ENCODE data around the gene C2orf92.

C2orf92 gene

GRCh38 chr2:97724501-97724900 is 55.0 kb downstream of the C2orf92 start:
- H3K27ac ChIP-seq, result peak overlapping the region in 7 of 11 experiments; percentile 31 to 98 (median 84); a peak in 12 of 22 replicates
- H3K9me3 ChIP-seq (replicated peaks in 1 of 11), result peaks cover 0 to 16% (median 2%) of the 10 kb centered on the region in 11 experiments; a peak in 12 of 22 replicates
- no peaks in the 10 kb centered on the region for H3K27me3 ChIP-seq
- peaks cover 0 to 66% (median 15%) of the 10 kb centered on the region in 11 experiments; a peak in 17 of 22 replicates for H3K36me3 ChIP-seq
- H3K4me1 ChIP-seq, result peaks cover 40 to 100% (median 94%) of the 10 kb centered on the region in 10 experiments
- no peak overlapping the region for H3K4me3 ChIP-seq
- H3K4me2 ChIP-seq, result peak overlapping the region in 9 of 11 experiments; percentile 72 to 97 (median 82); a peak in 16 of 22 replicates
- H3K9ac ChIP-seq, result peak overlapping the region in 4 of 11 experiments; percentile 70 to 78 (median 75); a peak in 4 of 22 replicates
- H4K20me1 ChIP-seq, result no peaks in the 10 kb centered on the region
- no peak for TF ChIP-seq Cebpa-rat (IDR thresholded peaks at IDR 0.05)

GRCh38 chr2:97724946-97725688 is 55.6 kb downstream of the C2orf92 start:
- Histone ChIP-seq H3K27me3 (no peaks in the 10 kb centered on the region), H3K4me3 (0 out of 20 replicates have a peak overlapping the region, but pooled peaks of 1 of the 10 experiments have one; percentile 35), H3K4me2 (peak overlapping the region; percentile 36 to 97 (median 81); a peak in 21 of 22 replicates), H3K9me3 (replicated peaks in 1 of 11) (peaks cover 6 to 22% (median 8%) of the 10 kb centered on the region in 11 experiments), H3K27ac (peak overlapping the region in 7 of 11 experiments; percentile 67 to 98 (median 84); a peak in 12 of 22 replicates), H4K20me1 (no peaks in the 10 kb centered on the region), H3K9ac (peak overlapping the region in 7 of 11 experiments; percentile 2 to 78 (median 70); a peak in 9 of 22 replicates), H3K36me3 (peaks cover 1 to 73% (median 21%) of the 10 kb centered on the region in 11 experiments; a peak in 21 of 22 replicates), H3K4me1 (peaks cover 36 to 100% (median 88%) of the 10 kb centered on the region in 10 experiments)
- TF ChIP-seq Cebpa-rat (IDR thresholded peaks at IDR 0.05), result no peak

- no peaks in the 10 kb centered on the region for H3K27me3 ChIP-seq
- H3K36me3 ChIP-seq, result peaks cover 6 to 69% (median 27%) of the 10 kb centered on the region in 11 experiments; a peak in 21 of 22 replicates
- H3K4me3 ChIP-seq, result peak overlapping the region in 3 of 10 experiments; percentile 11 to 35 (median 18); a peak in 4 of 20 replicates
- H4K20me1 ChIP-seq, result no peaks in the 10 kb centered on the region
- H3K27ac ChIP-seq, result peak overlapping the region in 8 of 11 experiments; percentile 2 to 98 (median 78); a peak in 15 of 22 replicates
- H3K4me1 ChIP-seq, result peaks cover 43 to 100% (median 87%) of the 10 kb centered on the region in 10 experiments
- TF ChIP-seq Cebpa-rat (IDR thresholded peaks at IDR 0.05), result no peak
- H3K9me3 ChIP-seq (replicated peaks in 1 of 11), result peaks cover 11 to 30% (median 15%) of the 10 kb centered on the region in 11 experiments
- peak overlapping the region in 7 of 11 experiments; percentile 2 to 78 (median 70); a peak in 14 of 22 replicates for H3K9ac ChIP-seq
- H3K4me2 ChIP-seq, result peak overlapping the region; percentile 36 to 97 (median 81)
Measured at GRCh38 chr2:97726261-97727064, 57.0 kb downstream of the C2orf92 start.

GRCh38 chr2:97727296-97727695 is 57.8 kb downstream of the C2orf92 start:
- H3K27me3 ChIP-seq, result no peaks in the 10 kb centered on the region
- peak overlapping the region in 8 of 11 experiments; percentile 39 to 78 (median 66); a peak in 14 of 22 replicates for H3K9ac ChIP-seq
- peaks cover 6 to 69% (median 27%) of the 10 kb centered on the region in 11 experiments; a peak in 21 of 22 replicates for H3K36me3 ChIP-seq
- peaks cover 48 to 100% (median 87%) of the 10 kb centered on the region in 10 experiments for H3K4me1 ChIP-seq
- H3K9me3 ChIP-seq (replicated peaks in 1 of 11), result peaks cover 11 to 30% (median 14%) of the 10 kb centered on the region in 11 experiments
- peaks cover 0 to 6% (median 0%) of the 10 kb centered on the region in 11 experiments; a peak in 2 of 22 replicates for H4K20me1 ChIP-seq
- H3K27ac ChIP-seq, result peak overlapping the region in 8 of 11 experiments; percentile 57 to 98 (median 78); a peak in 16 of 22 replicates
- H3K4me2 ChIP-seq, result peak overlapping the region; percentile 36 to 97 (median 81)
- peak overlapping the region in 1 of 10 experiments; percentile 27; a peak in 1 of 20 replicates for H3K4me3 ChIP-seq
- 0 out of 22 replicates have a peak, but pooled peaks of 1 of the 11 experiments have one; percentile 13 for TF ChIP-seq Cebpa-rat (IDR thresholded peaks at IDR 0.05)

- H3K4me1 ChIP-seq, result peaks cover 48 to 100% (median 91%) of the 10 kb centered on the region in 10 experiments
- H3K9me3 ChIP-seq (replicated peaks in 1 of 11), result peaks cover 11 to 27% (median 14%) of the 10 kb centered on the region in 11 experiments
- peak overlapping the region in 8 of 11 experiments; percentile 39 to 78 (median 66); a peak in 17 of 22 replicates for H3K9ac ChIP-seq
- peaks cover 0 to 14% (median 0%) of the 10 kb centered on the region in 11 experiments; a peak in 2 of 22 replicates for H4K20me1 ChIP-seq
- H3K27ac ChIP-seq, result peak overlapping the region in 9 of 11 experiments; percentile 18 to 98 (median 73); a peak in 18 of 22 replicates
- H3K4me2 ChIP-seq, result peak overlapping the region; percentile 36 to 97 (median 81)
- H3K4me3 ChIP-seq, result 0 out of 20 replicates have a peak overlapping the region, but pooled peaks of 2 of the 10 experiments have one; percentile 22 to 27
- peak in 1 of 11 experiments; percentile 75; a peak in 2 of 22 replicates for TF ChIP-seq Cebpa-rat (IDR thresholded peaks at IDR 0.05)
- H3K27me3 ChIP-seq, result no peaks in the 10 kb centered on the region
- H3K36me3 ChIP-seq, result peaks cover 6 to 72% (median 27%) of the 10 kb centered on the region in 11 experiments; a peak in 21 of 22 replicates
Measured at GRCh38 chr2:97728091-97728731, 58.7 kb downstream of the C2orf92 start.

GRCh38 chr2:97730245-97730644 is 60.7 kb downstream of the C2orf92 start:
- Histone ChIP-seq H3K27ac (peak overlapping the region in 7 of 11 experiments; percentile 62 to 98 (median 70); a peak in 12 of 22 replicates), H3K4me2 (peak overlapping the region in 9 of 11 experiments; percentile 71 to 97 (median 79); a peak in 14 of 22 replicates)

More at GRCh38 chr2:97730245-97730644, 60.7 kb downstream of the C2orf92 start:
- H3K27me3 ChIP-seq, result no peaks in the 10 kb centered on the region
- H3K9me3 ChIP-seq (replicated peaks in 1 of 11), result peaks cover 11 to 15% (median 12%) of the 10 kb centered on the region in 11 experiments
- H3K4me3 ChIP-seq, result peak overlapping the region in 4 of 10 experiments; percentile 0 to 16 (median 6); a peak in 2 of 20 replicates
- H3K9ac ChIP-seq, result peak overlapping the region in 1 of 11 experiments; percentile 60; a peak in 1 of 22 replicates
- H4K20me1 ChIP-seq, result peaks cover 0 to 14% (median 0%) of the 10 kb centered on the region in 11 experiments; a peak in 2 of 22 replicates
- no peak for TF ChIP-seq Cebpa-rat (IDR thresholded peaks at IDR 0.05)
- peaks cover 48 to 88% (median 71%) of the 10 kb centered on the region in 10 experiments for H3K4me1 ChIP-seq
- peaks cover 6 to 72% (median 30%) of the 10 kb centered on the region in 11 experiments; a peak in 21 of 22 replicates for H3K36me3 ChIP-seq

Data from BLaER1 treated with 17β-estradiol and CSF1 and Interleukin-3, amounts not matched to agents 10 nM and 100 nM (cell line).